A549 (cell line): ENCODE measurements around the gene OCA2. TPM values are rescaled to one million over a fixed set of nuclear protein-coding genes. Genes with fewer than 3 reads are reported as not detected.

Experiments
- ATAC-seq, 2 experiments: fragments of 200-7000 bp in 1 of 2; fragments of >200 bp in 1 of 2; cut with Nextera tagmentation in 1 of 2; cut with Tn5 transposase in 1 of 2; 3 replicates each; pipeline versions ENCODE4 v1.8.0 to v1.9.1; 2018 to 2020; ENCODE audit warnings: mild to moderate bottlenecking in 1 of 2, moderate library complexity in 1 of 2
- CTCF ChIA-PET: fragments of 300-600 bp; sonication (Branson Sonifier 250); formaldehyde crosslinking; extraction: SDS; loops from one replicate; lab custom pipeline; 2021; ENCODE audit warnings: antibody characterized with exemption, inconsistent platforms; lab: Yijun Ruan, JAX
- POLR2A ChIA-PET: fragments of 350-600 bp; formaldehyde crosslinking; extraction: SDS; loops from one replicate; lab custom pipeline; 2021; ENCODE audit warnings: antibody characterized with exemption, inconsistent platforms; lab: Yijun Ruan, JAX
- DNase-seq, 2 experiments: peaks; one replicate each; pipeline versions ENCODE4 v3.0.0 to v3.0.0-alpha.2; 2011 to 2016; ENCODE audit warnings: low read depth in 1 of 2, low spot score in 1 of 2
- FAIRE-seq: peaks from 2 replicates; lab custom pipeline; 2011; peaks lifted over from hg19 to GRCh38; lab: Jason Lieb, UNC
- H3K27ac ChIP-seq, 2 experiments: fragments of >200 bp; sonication (Bioruptor Twin); formaldehyde crosslinking; 3 replicates each; pipeline ENCODE4 v1.5.1; 2016 to 2017
- H3K4me1 ChIP-seq: fragments of >200 bp; sonication (Bioruptor Twin); formaldehyde crosslinking; 3 replicates; pipeline ENCODE4 v1.6.1; 2016
- H3K4me2 ChIP-seq: fragments of >200 bp; sonication (Bioruptor Twin); formaldehyde crosslinking; 3 replicates; pipeline ENCODE4 v1.6.1; 2016
- H3K4me3 ChIP-seq: fragments of >200 bp; sonication (Bioruptor Twin); formaldehyde crosslinking; 3 replicates; pipeline ENCODE4 v1.5.1; 2016
- H3K9me3 ChIP-seq: fragments of >200 bp; sonication (Bioruptor Twin); formaldehyde crosslinking; 3 replicates; pipeline ENCODE4 v1.6.1; 2016
- ATOH8 ChIP-seq: fragments of 250-450 bp; sonication (Bioruptor Pico); IDR thresholded peaks from 2 replicates; pipeline ENCODE4 v1.5.0; 2020; ENCODE audit warnings: low read depth, mild to moderate bottlenecking, moderate library complexity
- BHLHE40 ChIP-seq: IDR thresholded peaks from 2 replicates; pipeline ENCODE4 v1.6.1; 2012; ENCODE audit warnings: low read depth, low read length, inconsistent platforms
- CBX2 ChIP-seq: fragments of 200-600 bp; sonication (generic); IDR thresholded peaks from 2 replicates; pipeline ENCODE4 v1.6.1; 2016; ENCODE audit warnings: low read depth, mild to moderate bottlenecking, borderline replicate concordance
- CBX8 ChIP-seq: fragments of 200-600 bp; sonication (generic); IDR thresholded peaks from 2 replicates; pipeline ENCODE4 v1.6.1; 2016
- CHD4 ChIP-seq: fragments of 200-600 bp; sonication (generic); IDR thresholded peaks from 2 replicates; pipeline ENCODE4 v1.6.1; 2016; ENCODE audit warnings: antibody characterized with exemption, mild to moderate bottlenecking, borderline replicate concordance
- CTCF ChIP-seq: fragments of >200 bp; sonication (Bioruptor Twin); formaldehyde crosslinking; IDR thresholded peaks from 3 replicates; pipeline ENCODE4 v1.5.1; 2016
- EHF ChIP-seq: fragments of 250-450 bp; sonication (Bioruptor Pico); IDR thresholded peaks from 2 replicates; pipeline ENCODE4 v1.5.0; 2020; ENCODE audit warnings: mild to moderate bottlenecking
- GATA3 ChIP-seq: IDR thresholded peaks from 2 replicates; pipeline ENCODE4 v1.6.1; 2012; ENCODE audit warnings: borderline replicate concordance
- HES2 ChIP-seq: fragments of >200 bp; sonication (Bioruptor Twin); formaldehyde crosslinking; IDR thresholded peaks from 2 replicates; pipeline ENCODE4 v1.6.1; 2016
- HOXB5 ChIP-seq: fragments of 250-450 bp; sonication (Bioruptor Pico); IDR thresholded peaks from 2 replicates; pipeline ENCODE4 v1.5.0; 2020; ENCODE audit warnings: mild to moderate bottlenecking, moderate library complexity
- JUN ChIP-seq, 2 experiments: fragments of >200 bp; sonication (Bioruptor Twin); formaldehyde crosslinking; IDR thresholded peaks; 2 replicates in 1 of 2; 3 replicates in 1 of 2; pipeline ENCODE4 v1.6.1; 2016 to 2017
- JUNB ChIP-seq: fragments of >200 bp; sonication (Bioruptor Twin); formaldehyde crosslinking; IDR thresholded peaks from 2 replicates; pipeline ENCODE4 v1.6.1; 2016
- NR3C1 ChIP-seq: fragments of >200 bp; sonication (Bioruptor Twin); formaldehyde crosslinking; IDR thresholded peaks from 3 replicates; pipeline ENCODE4 v1.6.1; 2017
- PHF8 ChIP-seq: fragments of 200-600 bp; sonication (generic); IDR thresholded peaks from 2 replicates; pipeline ENCODE4 v1.6.1; 2016; ENCODE audit warnings: low read depth, mild to moderate bottlenecking, antibody characterized with exemption, moderate library complexity, borderline replicate concordance
- POLR2A ChIP-seq: IDR thresholded peaks from 2 replicates; pipeline ENCODE4 v1.6.1; 2012; ENCODE audit warnings: mild to moderate bottlenecking, low read length
- RARB ChIP-seq: fragments of 250-450 bp; sonication (Bioruptor Pico); IDR thresholded peaks from 2 replicates; pipeline ENCODE4 v1.8.0; 2021; ENCODE audit warnings: mild to moderate bottlenecking, moderate library complexity
- RCOR1 ChIP-seq: fragments of 150-350 bp; IDR thresholded peaks from 2 replicates; pipeline ENCODE4 v1.6.1; 2014; ENCODE audit warnings: antibody characterized with exemption, low read length, low read depth
- TP53 ChIP-seq: fragments of 250-450 bp; sonication (Bioruptor Pico); IDR thresholded peaks from 2 replicates; pipeline ENCODE4 v1.5.0; 2021; ENCODE audit warnings: mild to moderate bottlenecking, moderate library complexity
- USF2 ChIP-seq: fragments of 450-650 bp; IDR thresholded peaks from 2 replicates; pipeline ENCODE4 v1.6.1; 2014; ENCODE audit warnings: antibody characterized with exemption
- WGBS: methylation state at CpG from one replicate; pipeline ENCODE4 v1.1.6; 2017; ENCODE audit errors: missing lambda C conversion rate; 5-methylcytosine and 5-hydroxymethylcytosine counted together
- polyA plus RNA-seq, 4 experiments: library from polyadenylated mRNA; depleted of rRNA in 3 of 4; stranded (reverse); fragments of >200 nt; fragmentation: RNase III in 1 of 4; extraction: RNeasy Plus Mini Kit Qiagen cat#74134 plus additional on column Dnase treatment in 1 of 4; gene quantifications; 2 replicates in 3 of 4; 3 replicates in 1 of 4; pipeline ENCODE4 v1.2.3, GENCODE V29; 2011 to 2017
- TF ChIP-seq, protein P1 (sequence below): fragments of 200-600 bp; sonication (generic); IDR thresholded peaks from 2 replicates; pipeline ENCODE4 v1.6.1; 2016; ENCODE audit warnings: antibody characterized with exemption, mild to moderate bottlenecking, moderate library complexity

OCA2 gene
- polyA plus RNA-seq, 2 of the 4 experiments (the other 2 are of a cell fraction), result 0.17 to 0.25 TPM

DNA sequence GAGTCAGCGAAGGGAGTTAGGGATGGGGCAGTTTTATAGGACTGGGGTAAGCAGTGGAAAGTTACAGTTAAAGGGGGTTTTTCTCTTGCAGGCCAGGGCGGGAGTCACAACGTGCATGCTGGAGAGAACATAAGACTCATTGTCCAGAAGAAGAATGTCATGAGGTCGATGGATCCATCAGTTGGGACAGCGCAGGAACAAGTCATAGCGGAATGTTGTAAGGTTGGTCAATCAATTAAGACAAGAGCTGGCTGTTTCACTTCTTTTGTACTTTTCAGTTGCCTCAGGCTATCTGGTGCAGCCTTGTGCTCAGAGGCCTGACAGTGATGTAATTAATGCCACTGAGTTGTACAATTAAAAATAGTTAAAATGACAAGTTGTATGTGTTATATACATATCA is 165.6 kb downstream of the OCA2 start:
- ATAC-seq (no peak), DNase-seq (no peak), FAIRE-seq (no peak)
- 38% methylated on average over 6 of the region's 6 CpGs for WGBS
- Histone ChIP-seq H3K4me1 (no peaks in the 10 kb centered on the region), H3K27ac (no peak overlapping the region), H3K4me2 (no peak overlapping the region), H3K9me3 (peaks cover 4% of the 10 kb centered on the region; the same call in 2 of the 3 replicates), H3K4me3 (no peak overlapping the region)
- ChIA-PET CTCF (interaction anchor here (1.3 kb wide), 1 partner anchor 12 kb away, joined by 3 read pairs; no protein-coding TSS in a partner anchor), POLR2A (no interaction called here)
- no peak for TF ChIP-seq HOXB5 (CRISPR knock-in tag)

DNA sequence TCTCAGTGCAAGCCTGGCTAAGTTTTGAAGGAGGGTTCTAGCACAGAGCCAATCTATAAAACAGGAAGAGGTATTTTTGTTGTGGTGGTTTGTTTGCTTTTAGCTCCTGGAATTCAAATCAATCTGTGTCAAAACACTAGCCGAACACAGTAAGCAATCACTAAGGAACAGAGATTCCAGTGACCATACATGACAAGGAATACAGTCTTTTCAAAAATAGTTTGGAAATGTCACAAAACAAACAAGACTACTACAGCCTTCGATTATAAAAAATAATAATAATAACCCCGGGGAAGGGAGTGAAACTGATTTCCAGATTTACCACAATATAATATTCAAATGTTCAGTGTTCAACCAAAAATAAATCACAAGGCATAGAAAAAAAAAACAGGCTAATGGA is 166.5 kb downstream of the OCA2 start:
- 13% methylated on average over 3 of the region's 3 CpGs for WGBS
- TF ChIP-seq CHD4, result no peak
- CTCF ChIA-PET, result no interaction called here
- Histone ChIP-seq H3K4me3 (no peak overlapping the region), H3K4me2 (no peak overlapping the region), H3K9me3 (peaks cover 4% of the 10 kb centered on the region; the same call in 2 of the 3 replicates), H3K27ac (no peak overlapping the region), H3K4me1 (no peaks in the 10 kb centered on the region)
- ATAC-seq (no peak), DNase-seq (no peak), FAIRE-seq (peak; percentile 59)
- POLR2A ChIA-PET, result no interaction called here

DNA sequence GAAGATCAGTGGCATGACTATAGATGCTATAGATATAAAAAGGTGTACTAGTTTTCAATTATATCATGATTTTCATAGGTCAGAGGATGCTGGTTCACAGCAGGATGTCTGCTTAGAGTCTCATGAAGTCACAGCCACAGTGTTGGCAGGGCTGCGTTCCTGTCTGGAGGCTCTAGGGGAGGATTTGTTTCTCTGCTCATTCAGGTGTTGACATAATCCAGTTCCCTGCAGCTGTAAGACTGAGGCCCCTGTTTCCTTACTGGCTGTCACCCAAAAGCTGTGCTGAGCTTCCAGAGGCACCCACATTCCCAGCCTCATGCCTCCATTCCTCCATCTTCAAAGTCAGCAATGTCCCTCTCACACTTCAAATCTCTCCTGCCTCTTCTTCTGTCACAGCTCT is 170.7 kb downstream of the OCA2 start:
- no peaks in the 10 kb centered on the region for H3K4me1 ChIP-seq
- H3K4me2 ChIP-seq, result no peak overlapping the region
- FAIRE-seq (no peak), DNase-seq (no peak), ATAC-seq (no peak)
- H3K27ac ChIP-seq, result no peak overlapping the region
- H3K9me3 ChIP-seq, result peaks cover 4% of the 10 kb centered on the region; the same call in 2 of the 3 replicates
- H3K4me3 ChIP-seq, result no peak overlapping the region
- CTCF ChIA-PET, result no interaction called here
- TF ChIP-seq RCOR1 (no peak), CBX8 (no peak), PHF8 (no peak), BHLHE40 (no peak), CTCF (no peak), POLR2A (no peak), RARB (CRISPR knock-in tag) (no peak), NR3C1 (no peak), GATA3 (no peak), CBX2 (no peak)
- WGBS, result 52% methylated on average over 1 of the region's 1 CpG
- POLR2A ChIA-PET, result no interaction called here

- WGBS, result 6% methylated on average over 3 of the region's 3 CpGs
- ATAC-seq (no peak), FAIRE-seq (peak; percentile 63), DNase-seq (no peak)
- no peak for TF ChIP-seq USF2
- no peak for TF ChIP-seq EHF (CRISPR knock-in tag)
- no peak for TF ChIP-seq JUNB
- Histone ChIP-seq H3K27ac (no peak overlapping the region), H3K4me3 (no peak overlapping the region), H3K9me3 (peaks cover 8% of the 10 kb centered on the region; the same call in 1 of the 3 replicates), H3K4me2 (no peak overlapping the region), H3K4me1 (no peaks in the 10 kb centered on the region)
- ChIA-PET CTCF (no interaction called here), POLR2A (no interaction called here)
These were observed 186.8 kb downstream of the OCA2 start for GRCh38 chr15:27912283-27912682.

- POLR2A ChIA-PET, result no interaction called here
- 30% methylated on average over 4 of the region's 4 CpGs for WGBS
- Histone ChIP-seq H3K4me2 (no peak overlapping the region), H3K4me1 (no peaks in the 10 kb centered on the region), H3K9me3 (peaks cover 8% of the 10 kb centered on the region; the same call in 1 of the 3 replicates), H3K27ac (no peak overlapping the region), H3K4me3 (no peak overlapping the region)
- CTCF ChIA-PET, result no interaction called here
- ATAC-seq (no peak), FAIRE-seq (no peak), DNase-seq (no peak)
- TF ChIP-seq CHD4, result no peak
- no peak for TF ChIP-seq PHF8
- no peak for TF ChIP-seq JUN (IDR thresholded peaks at IDR 0.05)
- TF ChIP-seq, protein P1, sequence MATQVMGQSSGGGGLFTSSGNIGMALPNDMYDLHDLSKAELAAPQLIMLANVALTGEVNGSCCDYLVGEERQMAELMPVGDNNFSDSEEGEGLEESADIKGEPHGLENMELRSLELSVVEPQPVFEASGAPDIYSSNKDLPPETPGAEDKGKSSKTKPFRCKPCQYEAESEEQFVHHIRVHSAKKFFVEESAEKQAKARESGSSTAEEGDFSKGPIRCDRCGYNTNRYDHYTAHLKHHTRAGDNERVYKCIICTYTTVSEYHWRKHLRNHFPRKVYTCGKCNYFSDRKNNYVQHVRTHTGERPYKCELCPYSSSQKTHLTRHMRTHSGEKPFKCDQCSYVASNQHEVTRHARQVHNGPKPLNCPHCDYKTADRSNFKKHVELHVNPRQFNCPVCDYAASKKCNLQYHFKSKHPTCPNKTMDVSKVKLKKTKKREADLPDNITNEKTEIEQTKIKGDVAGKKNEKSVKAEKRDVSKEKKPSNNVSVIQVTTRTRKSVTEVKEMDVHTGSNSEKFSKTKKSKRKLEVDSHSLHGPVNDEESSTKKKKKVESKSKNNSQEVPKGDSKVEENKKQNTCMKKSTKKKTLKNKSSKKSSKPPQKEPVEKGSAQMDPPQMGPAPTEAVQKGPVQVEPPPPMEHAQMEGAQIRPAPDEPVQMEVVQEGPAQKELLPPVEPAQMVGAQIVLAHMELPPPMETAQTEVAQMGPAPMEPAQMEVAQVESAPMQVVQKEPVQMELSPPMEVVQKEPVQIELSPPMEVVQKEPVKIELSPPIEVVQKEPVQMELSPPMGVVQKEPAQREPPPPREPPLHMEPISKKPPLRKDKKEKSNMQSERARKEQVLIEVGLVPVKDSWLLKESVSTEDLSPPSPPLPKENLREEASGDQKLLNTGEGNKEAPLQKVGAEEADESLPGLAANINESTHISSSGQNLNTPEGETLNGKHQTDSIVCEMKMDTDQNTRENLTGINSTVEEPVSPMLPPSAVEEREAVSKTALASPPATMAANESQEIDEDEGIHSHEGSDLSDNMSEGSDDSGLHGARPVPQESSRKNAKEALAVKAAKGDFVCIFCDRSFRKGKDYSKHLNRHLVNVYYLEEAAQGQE, result no peak
- TF ChIP-seq TP53, result no peak
- no peak for TF ChIP-seq USF2
- no peak for TF ChIP-seq HES2
- no peak for TF ChIP-seq ATOH8 (CRISPR knock-in tag)
These were observed 192.3 kb downstream of the OCA2 start for GRCh38 chr15:27906802-27907201.
